GM19467 (cell line): Measurements from ENCODE around the gene CTCF.

Experiments
- ATAC-seq: cut with Tn5 transposase; IDR thresholded peaks from one replicate; pipeline ENCODE4 v1.9.1; 2021; ENCODE audit warnings: mild to moderate bottlenecking, moderate library complexity; ENCODE audit not compliant: unreplicated experiment

Gene CTCF

DNA sequence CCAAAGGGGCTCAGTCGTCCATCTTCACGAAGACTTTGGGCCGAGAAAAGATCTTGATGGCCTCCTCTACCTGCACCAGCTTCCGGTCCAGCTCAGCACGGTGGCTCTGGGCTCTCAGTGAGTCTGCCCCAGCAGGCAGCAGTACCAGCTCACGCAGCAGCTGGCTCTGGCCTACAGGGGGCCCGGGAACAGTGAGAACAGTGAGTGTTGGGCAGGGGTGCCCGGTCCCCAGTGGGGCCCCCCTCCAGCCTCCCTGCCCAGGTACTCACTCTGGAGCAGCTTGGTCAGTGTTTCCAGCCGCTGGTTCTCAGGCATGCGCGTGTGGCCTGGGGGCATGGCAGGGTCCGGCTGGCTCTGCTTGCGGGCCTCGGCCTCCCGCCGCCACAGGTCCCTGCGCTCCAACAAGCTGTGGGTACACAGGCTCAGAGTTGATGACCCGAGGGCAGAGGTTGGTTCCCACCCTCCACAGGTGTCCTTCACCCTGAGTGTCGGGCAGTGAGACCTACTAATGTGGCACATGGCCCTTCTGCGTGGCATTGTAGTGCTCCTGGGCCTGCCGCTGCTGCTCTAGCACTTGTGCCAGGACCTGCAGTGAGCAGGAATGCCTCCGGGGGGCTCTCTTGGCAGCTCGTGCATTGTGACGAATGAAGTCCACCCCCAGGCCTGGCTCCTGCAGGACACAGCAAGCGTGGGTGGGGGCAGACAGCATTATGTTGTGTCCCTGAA is 101.0 kb downstream of the CTCF start:
- ATAC-seq = no peak

GRCh38 chr16:67663877-67664222 is 101.5 kb downstream of the CTCF start:
- no peak for ATAC-seq

GRCh38 chr16:67664258-67664657 is 101.9 kb downstream of the CTCF start:
- ATAC-seq = no peak

- no peak for ATAC-seq
Measured at GRCh38 chr16:67664871-67665270, 102.5 kb downstream of the CTCF start.

- ATAC-seq = no peak
Measured at GRCh38 chr16:67665598-67665997, 103.3 kb downstream of the CTCF start.

DNA sequence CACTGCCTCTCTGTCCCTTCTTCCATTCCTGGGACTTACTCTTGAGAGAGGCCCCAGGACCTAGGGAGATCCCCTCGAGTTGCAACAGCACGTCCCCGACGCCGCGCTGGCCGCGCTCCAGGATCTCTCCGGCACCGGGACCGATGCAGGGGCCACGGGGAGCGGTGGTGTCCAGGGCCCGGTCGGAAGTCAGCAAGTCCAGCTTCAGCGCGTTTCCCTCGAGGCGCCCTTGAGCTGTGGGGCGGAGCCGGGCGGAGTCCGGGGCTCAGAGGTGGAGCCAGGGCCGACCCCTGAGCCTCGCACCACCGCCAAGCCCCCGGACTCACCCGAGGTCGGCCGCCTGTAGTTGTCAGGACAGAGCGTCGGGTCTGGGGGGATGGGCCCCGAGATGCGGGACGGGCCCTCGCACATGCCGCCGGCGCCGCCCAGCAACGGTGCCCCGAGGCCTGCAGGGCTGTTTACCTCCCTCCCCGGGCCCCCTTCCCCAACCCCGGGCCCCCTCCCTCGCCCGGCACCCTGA is 103.8 kb downstream of the CTCF start:
- ATAC-seq = no peak

DNA sequence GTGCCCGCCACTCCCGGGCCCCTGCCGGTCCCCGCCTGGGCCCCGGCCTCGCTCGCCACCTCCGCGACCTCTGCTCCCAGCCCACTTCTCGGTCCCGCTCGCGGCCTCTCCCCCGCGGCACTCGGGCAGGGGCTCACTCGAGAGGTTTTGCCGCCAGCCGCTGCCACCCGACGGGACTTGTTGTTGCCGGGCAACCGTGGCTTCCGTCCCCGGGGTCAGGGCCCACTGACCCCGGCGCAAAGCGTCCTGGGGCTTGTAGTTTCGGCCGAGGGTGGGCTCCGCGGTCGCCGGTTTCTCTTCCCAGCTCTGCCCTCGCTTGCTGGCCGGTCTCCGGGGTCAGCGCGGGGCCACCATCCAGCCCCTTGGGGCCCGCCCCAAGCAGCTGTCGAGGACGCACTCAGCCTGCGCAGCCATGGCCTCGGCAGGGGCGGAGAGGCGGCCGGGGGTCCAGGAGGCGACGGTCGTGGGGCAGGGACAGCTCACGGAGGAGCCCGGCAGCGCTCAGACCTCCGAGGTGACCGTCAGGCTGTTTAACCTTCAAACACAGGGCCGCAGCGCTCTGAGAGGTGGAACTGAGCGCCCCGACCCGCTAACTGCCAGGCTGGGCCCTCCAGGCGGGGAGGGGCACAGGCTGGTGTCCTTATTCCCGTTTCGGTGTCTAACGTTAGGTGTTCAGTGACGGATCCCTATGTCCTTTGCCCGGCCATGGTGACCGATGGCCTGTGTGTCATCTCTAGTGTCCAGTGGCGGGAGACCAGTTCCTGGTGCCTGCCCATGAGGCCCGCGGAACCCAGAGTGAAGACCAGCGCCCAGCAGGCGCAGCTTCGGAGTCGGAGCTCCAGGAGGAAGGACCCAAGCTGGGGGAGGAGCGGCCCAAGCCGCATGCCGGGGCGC is 104.5 kb downstream of the CTCF start, which contains the start of the genes C16orf86 and ENKD1:
Gene C16orf86, plus strand, starts transcription at position 256 of the 894 bp plus-strand sequence. Its CDS starts 157 bp downstream, at position 413.
Gene ENKD1, minus strand, starts transcription at position 192 of the 894 bp plus-strand sequence. CDS start 308 bp downstream, outside the sequence.
- ATAC-seq = peak; percentile 44

DNA sequence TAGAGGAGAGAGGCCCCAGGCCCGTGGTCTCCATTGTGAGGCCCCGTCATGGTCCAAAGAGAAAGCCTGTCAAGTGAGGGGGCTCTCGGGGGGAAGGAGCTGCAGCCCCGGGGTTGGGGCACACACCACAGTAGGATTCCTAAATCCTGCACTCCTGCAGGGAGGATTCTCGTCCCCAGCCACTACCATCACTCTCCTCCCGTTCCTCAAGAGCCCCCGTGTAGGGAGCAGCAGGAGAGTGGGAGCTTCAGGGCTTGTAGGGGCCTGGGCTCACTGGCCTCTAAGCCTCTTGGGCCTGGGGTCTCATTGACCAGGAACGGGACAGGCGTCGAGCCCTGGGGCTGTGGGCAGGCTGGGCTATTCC is 105.1 kb downstream of the CTCF start:
- ATAC-seq = no peak

DNA sequence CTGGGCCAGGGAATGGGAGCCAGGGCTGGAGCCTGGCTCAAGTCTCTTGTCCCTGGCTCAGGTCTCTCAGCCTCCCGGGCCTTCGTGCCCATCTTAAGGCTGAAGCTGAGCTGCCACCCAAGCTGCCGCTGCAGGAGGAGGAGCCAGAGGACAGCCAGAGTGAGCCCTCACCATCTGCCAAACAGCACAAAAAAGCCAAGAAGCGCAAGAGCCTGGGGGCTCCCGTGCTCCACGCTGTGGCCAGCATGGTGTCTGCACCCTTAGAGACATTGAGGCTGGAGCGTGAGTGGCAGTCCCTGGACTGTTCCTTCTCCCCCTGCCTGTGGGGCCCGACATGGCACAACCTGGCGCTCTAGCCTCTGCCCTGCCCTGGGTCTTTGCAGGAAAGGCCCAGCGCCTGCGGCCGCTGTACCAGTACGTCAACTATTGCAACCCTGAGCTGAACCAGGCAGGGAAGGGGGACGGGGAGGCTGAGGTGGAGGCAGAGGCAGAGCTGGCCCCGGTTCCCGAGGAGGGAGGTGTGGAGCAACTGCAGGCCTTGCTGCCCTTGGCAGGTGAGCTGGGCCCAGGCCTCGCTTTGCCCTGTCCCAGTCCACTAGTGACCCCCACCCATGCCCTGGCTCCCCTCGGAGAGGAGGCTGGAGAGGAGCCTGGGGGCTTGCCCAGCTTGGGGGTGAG is 105.6 kb downstream of the CTCF start:
- peak; percentile 77 for ATAC-seq

DNA sequence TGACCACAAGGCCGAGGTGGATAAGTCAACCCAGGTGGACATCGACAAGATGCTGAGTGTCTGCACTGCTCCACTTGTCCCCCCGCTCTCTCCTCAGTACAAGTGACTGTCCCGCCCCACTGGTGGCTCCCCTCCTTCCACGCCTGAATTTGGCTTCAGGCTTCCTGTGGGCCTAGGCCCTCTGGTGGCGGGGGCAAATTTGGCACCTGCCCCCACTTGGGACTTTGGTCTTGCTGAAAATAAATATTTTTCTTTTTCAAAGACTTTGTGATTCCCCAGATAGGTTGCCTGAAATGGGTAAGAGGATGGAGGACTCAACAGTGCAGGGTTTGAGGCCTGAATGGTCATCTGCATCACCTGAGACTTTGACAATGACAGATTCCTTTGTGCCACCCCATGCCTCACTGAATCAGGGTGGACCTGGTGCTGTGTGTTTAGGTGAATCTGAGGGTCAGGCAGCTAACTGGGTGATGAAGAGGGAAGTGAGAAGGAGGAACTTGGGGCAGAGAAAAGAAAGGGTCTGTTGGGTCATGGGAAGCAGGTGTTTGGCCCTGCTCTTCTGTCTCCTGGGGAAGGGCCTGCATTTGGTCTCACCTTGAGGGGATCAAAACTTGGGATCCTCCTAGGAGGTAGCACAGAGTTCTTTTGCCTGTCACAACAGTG is 106.3 kb downstream of the CTCF start:
- ATAC-seq = no peak

DNA sequence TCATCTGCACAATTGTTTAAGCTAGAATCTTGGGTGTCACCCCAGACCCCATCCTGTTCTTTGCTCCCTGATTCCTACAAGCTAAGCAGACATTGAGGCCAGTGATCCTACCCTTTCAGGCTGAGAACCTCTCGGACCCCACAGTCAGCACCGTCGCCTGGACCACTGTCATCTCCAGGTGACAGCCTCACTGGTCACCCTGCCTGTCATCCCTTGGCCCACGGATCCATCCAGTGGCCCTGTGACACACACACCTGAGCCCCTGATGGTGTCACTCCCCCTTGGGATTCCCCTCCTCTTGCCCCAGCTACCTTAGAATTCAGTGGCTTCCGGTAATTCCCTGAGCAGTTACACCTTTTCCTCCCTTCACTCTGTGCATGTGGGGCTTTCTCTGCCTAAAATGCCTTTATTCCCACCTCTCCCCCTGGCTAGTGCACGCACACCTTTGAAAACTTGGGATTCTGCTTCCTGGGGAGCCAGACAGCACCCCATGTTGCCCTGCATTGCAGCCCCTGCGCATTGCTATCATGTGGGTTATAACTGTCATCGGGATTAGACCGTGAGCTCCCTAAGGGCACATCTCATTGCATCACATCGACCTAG is 107.3 kb downstream of the CTCF start:
- ATAC-seq = no peak

GRCh38 chr16:67672306-67672705 is 110.0 kb downstream of the CTCF start:
- no peak for ATAC-seq

DNA sequence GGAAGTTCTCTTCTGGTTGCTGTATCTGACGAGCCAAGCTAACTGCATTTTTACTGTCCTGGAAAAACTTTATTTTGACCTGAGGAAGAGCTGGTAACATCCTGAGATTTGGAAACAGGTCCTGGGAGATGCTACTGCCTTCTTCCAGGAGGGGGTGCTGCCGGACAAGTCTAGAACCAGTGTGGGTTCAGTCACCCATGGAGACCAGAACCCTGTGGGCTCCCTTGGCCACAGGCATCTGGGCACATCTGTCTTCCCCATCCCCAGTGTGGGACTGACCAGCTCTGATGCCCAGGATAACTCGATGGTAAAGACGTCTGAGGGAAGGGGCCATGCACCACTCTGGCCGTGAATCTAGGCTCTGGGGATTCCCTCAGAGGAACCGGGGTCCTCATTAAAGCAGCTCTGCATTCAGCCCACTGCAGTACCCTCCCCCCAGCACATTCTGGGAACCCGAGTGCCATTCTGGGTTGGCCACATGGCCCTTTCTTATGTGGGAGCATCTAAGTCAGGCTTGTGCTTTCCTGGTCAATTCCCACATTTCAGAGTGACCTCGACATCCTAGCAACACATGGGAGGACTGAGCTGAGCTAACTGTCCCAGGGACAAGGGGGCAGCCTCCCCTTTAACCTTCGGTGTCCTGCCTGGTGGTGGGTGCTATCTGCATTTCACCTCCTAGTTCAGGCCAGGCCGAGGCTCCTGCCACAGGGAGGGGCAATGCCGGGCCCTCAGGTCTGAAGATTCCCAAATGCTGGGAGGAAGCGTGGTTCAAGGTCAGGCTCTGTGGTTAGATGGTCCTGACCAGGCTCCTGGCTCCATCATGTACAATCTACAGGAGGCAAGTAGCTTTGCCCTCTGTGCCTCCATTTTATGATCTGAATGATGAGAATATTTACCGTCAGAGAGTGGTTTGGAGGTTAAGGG is 110.7 kb downstream of the CTCF start:
- ATAC-seq = no peak

DNA sequence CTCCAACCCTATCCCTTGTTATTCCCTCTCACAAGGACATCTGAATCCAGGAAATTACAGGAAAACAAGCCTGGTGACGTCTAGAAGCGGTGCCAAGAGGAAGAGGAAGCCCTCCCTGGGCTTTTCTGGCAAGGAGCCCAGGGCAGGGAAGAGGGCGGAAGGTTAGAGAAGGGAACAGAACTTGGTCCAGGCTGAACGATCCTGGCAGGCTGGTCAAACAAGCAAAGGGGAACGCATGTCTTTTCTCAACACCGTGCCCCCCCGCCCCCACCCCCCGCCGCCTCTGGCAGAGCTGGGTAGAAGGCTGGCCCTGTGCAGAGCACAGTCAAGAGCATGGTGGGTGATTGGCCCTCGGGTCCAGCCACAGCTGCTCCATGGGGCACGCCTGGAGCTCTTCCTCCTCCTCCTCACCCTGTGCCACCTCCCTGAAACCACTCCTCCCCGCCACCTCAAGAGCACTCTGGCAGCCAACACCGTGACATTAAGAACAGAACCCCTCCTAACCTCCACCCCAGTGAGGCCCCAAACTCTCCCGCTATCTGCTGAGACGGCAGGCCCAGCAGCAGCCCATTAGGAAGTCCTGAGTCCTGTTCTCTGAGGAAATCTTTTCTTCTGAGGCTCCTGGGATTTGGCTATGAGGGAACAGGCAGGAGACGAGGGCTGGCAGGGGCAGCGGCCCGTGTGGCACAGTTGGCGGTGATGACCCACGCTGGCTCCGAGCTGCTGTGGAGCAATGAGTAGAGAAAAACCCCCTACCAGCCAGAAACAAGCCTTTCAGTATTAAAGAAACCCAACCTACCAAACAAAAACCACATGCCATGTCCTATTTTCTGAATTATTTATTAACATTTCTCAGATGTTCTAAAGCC is 111.6 kb downstream of the CTCF start:
- no peak for ATAC-seq

DNA sequence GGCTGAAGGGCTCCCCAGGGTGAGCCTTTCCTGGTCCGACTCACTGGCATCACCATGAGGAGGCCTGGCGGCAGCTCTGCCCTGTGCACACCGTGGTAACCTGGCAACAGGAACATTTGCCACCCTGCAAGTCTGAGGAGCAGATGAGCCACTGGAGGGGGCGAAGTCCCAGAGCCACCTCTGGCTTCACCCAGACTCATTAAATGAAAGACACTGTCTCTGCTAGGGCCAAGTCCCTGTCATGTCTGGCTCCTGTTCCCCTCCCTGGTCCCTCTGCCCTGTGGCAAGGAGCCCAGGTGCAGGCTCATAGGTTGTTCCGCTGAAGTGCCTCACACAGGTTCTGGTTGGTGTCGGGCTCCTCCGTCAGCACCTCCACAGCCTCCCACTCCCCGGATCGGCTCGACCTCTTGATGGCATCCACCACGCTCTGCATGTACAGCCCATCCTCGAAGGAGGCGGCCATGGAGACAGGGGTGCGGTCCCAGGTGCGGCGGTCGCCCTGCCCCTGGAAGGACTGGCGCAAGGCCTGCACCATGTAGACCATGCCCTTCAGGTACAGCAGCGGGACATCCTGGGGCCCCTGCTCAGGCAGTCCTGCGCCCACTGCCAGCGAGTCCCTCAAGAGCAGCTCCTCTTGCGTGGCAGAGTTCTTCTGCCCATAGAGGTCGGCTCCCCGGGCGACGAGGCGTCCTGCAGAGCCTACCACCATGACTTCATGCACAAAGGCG is 112.7 kb downstream of the CTCF start:
- ATAC-seq = no peak

DNA sequence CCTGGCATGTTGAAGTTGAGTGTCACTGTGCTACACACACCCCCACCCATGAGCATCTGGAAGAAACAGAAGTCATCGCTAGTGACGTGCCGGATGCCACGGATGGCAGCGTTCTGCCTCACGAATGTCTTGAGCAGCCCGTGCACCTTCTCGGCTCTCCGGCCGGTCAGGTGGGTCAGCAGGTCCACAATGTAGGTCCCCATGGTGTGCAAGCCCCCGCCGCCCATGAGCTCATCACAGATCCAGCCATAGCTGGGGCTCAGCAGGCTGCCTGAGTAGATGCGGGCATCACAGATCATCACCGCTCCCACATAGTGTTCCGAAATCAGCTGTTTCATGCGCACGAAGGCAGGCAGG is 113.2 kb downstream of the CTCF start:
- ATAC-seq = no peak

- ATAC-seq = no peak
Measured at GRCh38 chr16:67675999-67676398, 113.7 kb downstream of the CTCF start.

DNA sequence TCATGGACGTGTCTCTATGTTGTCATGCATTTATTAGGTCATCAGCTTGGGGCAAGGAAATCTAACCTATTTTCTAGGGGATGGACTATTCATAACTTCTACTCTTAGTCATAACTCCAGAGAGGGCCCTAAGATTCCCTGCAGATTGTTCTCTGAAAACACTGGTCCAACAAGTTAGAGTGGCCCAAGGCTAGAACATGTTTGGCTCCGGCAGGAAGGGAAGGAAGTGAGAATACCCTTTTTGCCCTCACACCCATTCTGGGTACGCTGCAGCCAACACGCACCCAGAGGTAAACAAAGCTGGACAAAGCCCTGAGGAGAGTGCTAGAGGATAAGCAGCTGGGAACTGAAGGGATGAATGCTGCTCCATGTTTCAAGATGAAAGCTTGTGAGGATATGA is 114.2 kb downstream of the CTCF start:
- ATAC-seq = no peak
